AG04449 (cell line): Measurements from ENCODE around the gene GPHB5.

Experiments
- CTCF ChIA-PET: fragments of 350-600 bp; formaldehyde crosslinking; extraction: SDS; loops from one replicate; lab custom pipeline; 2021; ENCODE audit warnings: antibody characterized with exemption; lab: Yijun Ruan, JAX
- POLR2A ChIA-PET: fragments of 400-600, 350-600 bp; formaldehyde crosslinking; extraction: SDS; loops from one replicate; lab custom pipeline; 2020; ENCODE audit warnings: antibody characterized with exemption, inconsistent platforms; lab: Yijun Ruan, JAX
- DNase-seq: peaks from one replicate; pipeline ENCODE4 v3.0.0-alpha.2; 2010; ENCODE audit warnings: low read depth, low spot score
- H3K4me3 ChIP-seq: 2 replicates; pipeline ENCODE4 v1.5.1; 2011; ENCODE audit warnings: low read depth, mild to moderate bottlenecking, control low read depth, low read length
- TF ChIP-seq, protein P1 (sequence below): IDR thresholded peaks from one replicate; pipeline ENCODE4 v1.5.1; 2011; ENCODE audit warnings: mild to moderate bottlenecking, moderate library complexity, low read length, control low read depth, inconsistent platforms; ENCODE audit not compliant: insufficient read depth; ENCODE audit errors: missing control alignments

GPHB5 gene

DNA sequence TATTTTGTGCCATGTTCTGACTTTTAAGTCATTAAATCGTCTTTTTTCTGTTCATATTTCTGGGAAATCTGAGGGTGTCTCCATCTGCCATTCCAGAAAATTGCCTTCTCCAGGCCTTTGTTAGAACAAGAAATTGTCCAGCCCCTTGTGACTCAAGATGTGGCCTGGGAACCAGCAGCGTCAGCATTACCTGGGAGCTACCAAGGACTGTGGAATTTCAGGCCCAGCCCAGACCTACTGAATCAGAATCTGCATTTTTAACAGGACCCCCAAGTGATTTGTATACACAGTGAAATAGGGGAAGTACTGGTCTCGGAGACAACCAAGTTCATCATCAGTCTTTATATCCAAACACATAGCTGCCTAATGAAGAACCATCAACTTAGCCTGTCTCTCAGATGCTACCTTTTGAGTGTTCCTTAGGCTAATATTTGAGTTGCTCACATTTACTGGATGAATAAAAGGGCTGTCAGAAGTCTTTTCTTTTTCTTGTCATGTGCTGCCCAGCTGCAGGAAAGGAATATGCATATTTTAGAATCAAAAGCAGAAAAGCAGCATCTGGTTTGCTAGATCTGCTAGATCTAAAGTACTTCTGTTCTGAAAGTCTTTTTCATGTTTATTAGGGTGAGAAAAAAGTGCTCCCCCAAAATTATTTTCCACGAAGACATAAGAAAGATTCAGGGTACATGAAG is 21.2 kb downstream of the GPHB5 start:
- CTCF ChIA-PET, result no interaction called here
- POLR2A ChIA-PET, result no interaction called here
- DNase-seq, result no peak
- TF ChIP-seq, protein P1, sequence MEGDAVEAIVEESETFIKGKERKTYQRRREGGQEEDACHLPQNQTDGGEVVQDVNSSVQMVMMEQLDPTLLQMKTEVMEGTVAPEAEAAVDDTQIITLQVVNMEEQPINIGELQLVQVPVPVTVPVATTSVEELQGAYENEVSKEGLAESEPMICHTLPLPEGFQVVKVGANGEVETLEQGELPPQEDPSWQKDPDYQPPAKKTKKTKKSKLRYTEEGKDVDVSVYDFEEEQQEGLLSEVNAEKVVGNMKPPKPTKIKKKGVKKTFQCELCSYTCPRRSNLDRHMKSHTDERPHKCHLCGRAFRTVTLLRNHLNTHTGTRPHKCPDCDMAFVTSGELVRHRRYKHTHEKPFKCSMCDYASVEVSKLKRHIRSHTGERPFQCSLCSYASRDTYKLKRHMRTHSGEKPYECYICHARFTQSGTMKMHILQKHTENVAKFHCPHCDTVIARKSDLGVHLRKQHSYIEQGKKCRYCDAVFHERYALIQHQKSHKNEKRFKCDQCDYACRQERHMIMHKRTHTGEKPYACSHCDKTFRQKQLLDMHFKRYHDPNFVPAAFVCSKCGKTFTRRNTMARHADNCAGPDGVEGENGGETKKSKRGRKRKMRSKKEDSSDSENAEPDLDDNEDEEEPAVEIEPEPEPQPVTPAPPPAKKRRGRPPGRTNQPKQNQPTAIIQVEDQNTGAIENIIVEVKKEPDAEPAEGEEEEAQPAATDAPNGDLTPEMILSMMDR, result no peak
- no peak overlapping the region for H3K4me3 ChIP-seq

DNA sequence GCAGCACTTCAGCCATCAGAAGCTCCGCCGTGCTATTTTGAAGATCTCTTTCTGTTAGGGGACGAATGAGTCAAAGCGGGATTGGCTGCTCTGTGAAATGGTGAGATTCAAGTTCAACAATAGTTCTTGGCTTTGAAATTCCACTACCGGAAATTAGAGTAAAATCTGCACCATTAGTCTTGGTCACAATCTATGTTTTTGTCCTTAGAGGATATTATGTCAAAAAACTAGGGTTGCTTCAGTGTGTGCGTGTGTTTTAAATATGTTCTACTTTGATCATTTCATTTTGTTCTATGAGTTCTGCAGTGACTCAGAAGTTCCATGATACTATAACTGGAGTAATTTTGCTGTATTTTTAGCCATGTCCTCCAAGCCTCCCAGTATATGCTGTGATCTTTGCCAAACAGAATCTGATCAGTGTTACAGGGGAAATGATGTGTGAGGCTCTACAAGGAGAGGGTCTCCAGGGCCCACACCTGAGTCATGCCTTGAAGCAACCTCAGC is 22.6 kb downstream of the GPHB5 start:
- ChIA-PET POLR2A (no interaction called here), CTCF (interaction anchor here (1.1 kb wide), 1 partner anchor 14 kb away, joined by 4 read pairs; no protein-coding TSS in a partner anchor)
- TF ChIP-seq, protein P1, result no peak
- DNase-seq, result no peak
- H3K4me3 ChIP-seq, result no peak overlapping the region

DNA sequence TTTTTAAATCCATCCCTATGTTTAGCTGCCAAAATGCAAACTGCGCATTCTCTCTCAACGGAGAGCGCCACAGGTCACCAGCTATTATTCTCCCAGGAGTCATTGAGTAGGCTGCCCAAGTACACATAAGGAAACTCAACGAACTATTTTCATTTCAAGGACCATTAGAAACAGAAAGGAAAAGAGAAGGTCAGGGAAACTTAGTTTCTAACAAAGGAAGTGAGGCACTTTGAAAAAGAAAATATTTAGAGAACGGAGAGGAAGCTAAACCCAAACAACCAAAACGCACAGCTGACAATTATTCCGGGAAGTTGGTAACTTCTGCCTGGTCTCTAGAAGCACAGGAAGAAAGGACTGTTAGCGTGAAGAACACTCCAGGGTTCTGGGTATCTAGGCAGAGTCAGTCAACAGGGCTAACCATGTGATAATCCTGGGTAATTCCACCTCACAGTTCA is 23.5 kb downstream of the GPHB5 start:
- TF ChIP-seq, protein P1, result no peak
- no peak overlapping the region for H3K4me3 ChIP-seq
- CTCF ChIA-PET, result interaction anchor here (0.7 to 1.1 kb wide), 2 partner anchors 13 to 15 kb away, joined by 3 to 4 read pairs; no protein-coding TSS in a partner anchor
- POLR2A ChIA-PET, result no interaction called here
- no peak for DNase-seq

DNA sequence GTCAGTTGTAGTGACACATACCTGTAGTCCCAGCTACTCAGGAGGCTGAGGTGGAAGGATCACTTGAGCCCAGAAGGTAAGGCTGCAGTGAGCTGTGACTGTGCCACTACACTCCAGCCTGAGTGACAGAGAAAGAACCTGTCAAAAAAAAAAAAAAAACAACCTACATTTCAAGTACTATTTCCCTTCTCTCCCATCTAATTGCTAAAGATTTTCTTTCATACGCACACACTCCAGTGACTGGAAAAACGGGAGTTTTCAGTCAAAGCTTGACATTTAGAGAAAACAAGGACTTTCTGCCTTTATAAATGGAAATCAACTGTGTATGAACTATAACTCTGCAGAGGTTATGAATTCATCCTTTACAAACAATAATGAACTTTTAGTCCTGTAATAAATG is 25.9 kb downstream of the GPHB5 start:
- ChIA-PET CTCF (interaction anchor here (0.6 to 1.1 kb wide), 2 partner anchors 119 to 1990 kb away, joined by 3 read pairs; no protein-coding TSS in a partner anchor), POLR2A (no interaction called here)
- no peak for DNase-seq
- TF ChIP-seq, protein P1, result no peak
- no peak overlapping the region for H3K4me3 ChIP-seq

DNA sequence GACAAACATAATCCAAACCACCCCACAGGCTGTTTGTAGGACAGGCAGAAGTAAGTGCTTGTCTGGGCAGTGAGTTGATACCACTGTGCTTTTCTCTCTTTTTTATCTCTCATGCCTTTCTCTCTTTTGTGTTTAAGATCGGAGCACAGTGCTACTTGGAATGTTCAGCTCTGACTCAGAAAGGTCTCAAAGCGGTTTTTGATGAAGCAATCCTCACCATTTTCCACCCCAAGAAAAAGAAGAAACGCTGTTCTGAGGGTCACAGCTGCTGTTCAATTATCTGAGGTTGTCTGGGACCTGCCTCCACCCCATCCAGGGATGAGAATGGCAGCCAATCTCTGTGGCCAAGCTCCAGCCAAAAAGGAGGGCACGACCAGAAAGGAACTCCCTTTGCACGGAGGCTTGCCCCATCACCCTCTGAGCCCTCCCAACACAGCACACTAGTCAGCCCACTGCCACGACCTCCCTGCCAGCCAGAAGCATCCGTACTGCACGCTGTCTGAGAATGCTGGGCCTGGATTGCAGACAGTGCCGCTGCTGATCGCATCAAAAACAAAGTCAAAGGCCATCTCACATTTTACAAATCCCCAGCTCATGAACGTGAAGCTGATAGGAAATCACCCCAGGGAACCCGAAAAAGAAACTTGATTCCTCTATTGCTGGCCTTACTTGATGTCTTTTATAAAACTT is 27.8 kb downstream of the GPHB5 start:
- no peak for DNase-seq
- POLR2A ChIA-PET, result no interaction called here
- no peak overlapping the region for H3K4me3 ChIP-seq
- CTCF ChIA-PET, result no interaction called here
- TF ChIP-seq, protein P1, result no peak

DNA sequence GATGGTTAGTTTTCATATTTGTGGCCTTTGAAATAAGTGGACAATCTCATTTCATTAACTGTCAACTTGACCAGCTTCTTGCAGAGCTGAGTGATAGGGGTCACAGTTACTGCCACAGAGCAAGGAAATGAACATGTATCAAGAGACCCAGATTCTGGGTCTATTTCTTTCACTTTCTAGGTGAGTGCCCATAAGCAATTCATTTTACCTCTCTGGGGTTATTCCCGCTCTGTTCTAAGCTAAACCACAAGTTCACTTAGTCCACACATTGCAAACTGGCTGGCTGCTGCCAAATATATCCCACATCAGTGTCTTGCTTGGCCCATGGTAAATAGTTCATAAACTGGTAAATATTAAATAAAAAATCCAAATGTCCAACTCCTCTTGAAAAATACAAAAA is 29.9 kb downstream of the GPHB5 start:
- no peak overlapping the region for H3K4me3 ChIP-seq
- TF ChIP-seq, protein P1, result no peak
- ChIA-PET CTCF (interaction anchor here (3.4 kb wide), 1 partner anchor 11 kb away, joined by 21 read pairs; no protein-coding TSS in a partner anchor), POLR2A (no interaction called here)
- DNase-seq, result no peak
